HCT116 (cell line): ENCODE data around the gene BOLL.

Source experiments
- EZH2 ChIP-seq: fragments of 200-600 bp; sonication (generic); IDR thresholded peaks from 2 replicates; pipeline ENCODE4 v1.6.1; 2017; ENCODE audit warnings: antibody characterized with exemption, mixed run types
- FOSL1 ChIP-seq: IDR thresholded peaks from 2 replicates; pipeline ENCODE4 v1.6.1; 2012; ENCODE audit warnings: low read depth
- MAX ChIP-seq: IDR thresholded peaks from 2 replicates; pipeline ENCODE4 v1.6.1; 2012
- POLR2A ChIP-seq: IDR thresholded peaks from 2 replicates; pipeline ENCODE4 v1.7.0; 2011; ENCODE audit warnings: borderline replicate concordance; ENCODE audit not compliant: insufficient read depth, insufficient read length; ENCODE audit errors: extremely low read depth
- POLR2AphosphoS5 ChIP-seq: IDR thresholded peaks from 2 replicates; pipeline ENCODE4 v1.6.1; 2011; ENCODE audit warnings: mild to moderate bottlenecking, low read depth, low read length, moderate library complexity
- SRF ChIP-seq: IDR thresholded peaks from 2 replicates; pipeline ENCODE4 v1.6.1; 2012; ENCODE audit warnings: low read depth
- YY1 ChIP-seq: IDR thresholded peaks from 2 replicates; pipeline ENCODE4 v1.6.1; 2011; ENCODE audit warnings: low read length, low read depth, moderate library complexity, mild to moderate bottlenecking; ENCODE audit not compliant: insufficient replicate concordance; ENCODE audit errors: extremely low read depth
- TF ChIP-seq, protein P1 (sequence below), 3 experiments: fragments of 200-600 bp in 1 of 3; sonication (generic) in 1 of 3; IDR thresholded peaks in 2 of 3; conservative IDR thresholded peaks in 1 of 3; 2 replicates each; pipeline ENCODE4 v1.5.1; 2012 to 2017; ENCODE audit warnings: low read depth in 2 of 3, low read length in 2 of 3, antibody characterized with exemption in 1 of 3, borderline replicate concordance in 1 of 3, control low read depth in 1 of 3, mild to moderate bottlenecking in 1 of 3, mixed read lengths in 1 of 3, mixed run types in 1 of 3, moderate library complexity in 1 of 3; ENCODE audit not compliant: insufficient read depth in 1 of 3

DNA sequence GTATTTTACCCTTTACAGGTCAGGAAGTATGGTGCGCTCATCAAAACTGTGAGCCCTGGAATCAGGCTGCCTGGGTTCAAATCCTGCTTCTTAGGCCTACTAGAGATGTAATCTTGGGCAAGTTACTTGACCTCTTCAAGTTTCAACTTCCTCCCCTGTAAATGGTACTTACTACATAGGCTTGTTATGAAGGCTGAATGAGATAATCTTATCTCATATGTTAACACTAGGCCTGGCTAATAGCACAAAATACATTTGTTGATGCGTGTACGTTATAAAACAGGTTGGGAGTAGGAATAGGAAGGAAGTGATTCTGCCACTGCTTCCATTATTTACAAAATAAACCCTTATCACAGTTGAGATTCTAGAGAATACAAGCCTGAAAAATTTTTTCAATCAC is 108.1 kb downstream of the BOLL start:
- TF ChIP-seq, protein P1, sequence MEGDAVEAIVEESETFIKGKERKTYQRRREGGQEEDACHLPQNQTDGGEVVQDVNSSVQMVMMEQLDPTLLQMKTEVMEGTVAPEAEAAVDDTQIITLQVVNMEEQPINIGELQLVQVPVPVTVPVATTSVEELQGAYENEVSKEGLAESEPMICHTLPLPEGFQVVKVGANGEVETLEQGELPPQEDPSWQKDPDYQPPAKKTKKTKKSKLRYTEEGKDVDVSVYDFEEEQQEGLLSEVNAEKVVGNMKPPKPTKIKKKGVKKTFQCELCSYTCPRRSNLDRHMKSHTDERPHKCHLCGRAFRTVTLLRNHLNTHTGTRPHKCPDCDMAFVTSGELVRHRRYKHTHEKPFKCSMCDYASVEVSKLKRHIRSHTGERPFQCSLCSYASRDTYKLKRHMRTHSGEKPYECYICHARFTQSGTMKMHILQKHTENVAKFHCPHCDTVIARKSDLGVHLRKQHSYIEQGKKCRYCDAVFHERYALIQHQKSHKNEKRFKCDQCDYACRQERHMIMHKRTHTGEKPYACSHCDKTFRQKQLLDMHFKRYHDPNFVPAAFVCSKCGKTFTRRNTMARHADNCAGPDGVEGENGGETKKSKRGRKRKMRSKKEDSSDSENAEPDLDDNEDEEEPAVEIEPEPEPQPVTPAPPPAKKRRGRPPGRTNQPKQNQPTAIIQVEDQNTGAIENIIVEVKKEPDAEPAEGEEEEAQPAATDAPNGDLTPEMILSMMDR (IDR thresholded peaks at IDR 0.05 in 2 of 3, conservative IDR thresholded peaks at IDR 0.05 in 1 of 3; ENCODE audit: borderline replicate concordance in 1 of 3, insufficient read depth in 1 of 3, low read depth in 2 of 3, low read length in 2 of 3) = no peak
- TF ChIP-seq POLR2AphosphoS5 (no peak), POLR2A (no peak), MAX (no peak), FOSL1 (no peak), EZH2 (no peak), YY1 (no peak), SRF (no peak)
